A673 (cell line): ENCODE results near the gene AADACL3. TPM values are rescaled to one million over a fixed set of nuclear protein-coding genes. Genes with fewer than 3 reads are reported as not detected.

Source experiments
- BruUV-seq: library from RNA; stranded (reverse); fragments of 400-500 nt; replicated peaks from 2 replicates; lab custom pipeline; 2021; lab: Mats Ljungman, UMichigan
- CTCF ChIA-PET: fragments of 300-600 bp; sonication (Branson Sonifier 250); formaldehyde crosslinking; loops from one replicate; lab custom pipeline; 2022; ENCODE audit warnings: antibody characterized with exemption; lab: Charles Lee
- POLR2A ChIA-PET: fragments of 300-600 bp; sonication (Branson Sonifier 250); formaldehyde crosslinking; loops from one replicate; lab custom pipeline; 2022; ENCODE audit warnings: antibody characterized with exemption; ENCODE audit not compliant: low non-redundant PET; lab: Charles Lee
- DNase-seq: peaks from one replicate; pipeline ENCODE4 v3.0.0-alpha.2; 2015; ENCODE audit warnings: low spot score
- H3K27ac ChIP-seq: fragments of 200-600 bp; sonication (generic); 2 replicates; pipeline ENCODE4 v1.5.1; 2016; ENCODE audit warnings: mixed run types, low read depth, mild to moderate bottlenecking, mixed read lengths, antibody characterized with exemption, low read length; ENCODE audit not compliant: poor library complexity, severe bottlenecking
- H3K27me3 ChIP-seq: fragments of 200-600 bp; sonication (generic); replicated peaks from 2 replicates; pipeline ENCODE4 v1.6.1; 2017; ENCODE audit warnings: mixed run types, low read depth, mild to moderate bottlenecking, mixed read lengths, antibody characterized with exemption, low read length; ENCODE audit not compliant: insufficient read depth, poor library complexity
- H3K36me3 ChIP-seq: fragments of 200-600 bp; sonication (generic); 2 replicates; pipeline ENCODE4 v1.6.1; 2016; ENCODE audit warnings: mixed run types, mild to moderate bottlenecking, mixed read lengths, antibody characterized with exemption, low read length; ENCODE audit not compliant: insufficient read depth, poor library complexity, severe bottlenecking
- H3K4me1 ChIP-seq: fragments of 200-600 bp; sonication (generic); 2 replicates; pipeline ENCODE4 v1.6.1; 2017; ENCODE audit warnings: mixed run types, mild to moderate bottlenecking, mixed read lengths, antibody characterized with exemption, low read length; ENCODE audit not compliant: insufficient read depth, poor library complexity, severe bottlenecking
- H3K4me3 ChIP-seq: fragments of 200-600 bp; sonication (generic); 2 replicates; pipeline ENCODE4 v1.5.1; 2016; ENCODE audit warnings: low read depth, mixed run types, mild to moderate bottlenecking, mixed read lengths, low read length; ENCODE audit not compliant: poor library complexity, severe bottlenecking
- H3K9me3 ChIP-seq: fragments of 200-600 bp; sonication (generic); 2 replicates; pipeline ENCODE4 v1.6.1; 2016; ENCODE audit warnings: mixed run types, low read depth, mild to moderate bottlenecking, mixed read lengths, antibody characterized with exemption, low read length; ENCODE audit not compliant: poor library complexity, severe bottlenecking
- CTCF ChIP-seq: fragments of 300-800, 200-600 bp; sonication (generic); conservative IDR thresholded peaks from 2 replicates; pipeline ENCODE4 v1.5.1; 2017; ENCODE audit warnings: low read depth, mild to moderate bottlenecking, antibody characterized with exemption, low read length, moderate library complexity, mixed read lengths
- EZH2 ChIP-seq: fragments of 200-600 bp; sonication (generic); IDR thresholded peaks from 2 replicates; pipeline ENCODE4 v1.6.1; 2017; ENCODE audit warnings: borderline replicate concordance, low read depth, mild to moderate bottlenecking, mixed read lengths, antibody characterized with exemption, low read length; ENCODE audit not compliant: poor library complexity, severe bottlenecking
- intact Hi-C: fragments of 100-400 bp; cut with micrococcal nuclease; formaldehyde crosslinking; loops from one replicate; pipeline ENCODE4 v1.10.0; 2022; ENCODE audit not compliant: unreplicated experiment
- total RNA-seq: library from RNA; stranded (reverse); gene quantifications from 2 replicates; pipeline ENCODE4 v1.2.3, GENCODE V29; 2021

The AADACL3 gene
- total RNA-seq, 1 experiment from 2014 or later: not detected

DNA sequence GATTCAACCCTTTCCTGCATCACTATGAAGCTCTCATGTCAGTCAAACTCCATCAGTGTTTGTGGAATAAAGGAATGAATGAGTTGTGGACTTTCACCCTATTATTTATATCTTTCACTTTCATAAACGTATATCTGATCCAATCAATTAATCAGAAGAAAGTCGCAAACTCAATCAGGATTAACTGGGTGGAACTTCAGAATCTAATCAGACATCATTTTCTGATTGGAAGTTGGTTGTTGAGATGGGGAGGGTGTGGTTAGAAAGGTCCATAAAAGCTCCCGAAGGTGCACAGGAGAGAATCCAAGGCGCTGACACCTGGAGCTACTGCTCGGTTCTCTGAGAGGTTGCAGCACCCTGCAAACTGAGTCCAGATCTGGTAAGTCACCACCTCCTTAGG, 57.5 kb downstream of the AADACL3 start, which contains the start of gene PRAMEF12:
Gene PRAMEF12 (plus strand): TSS at position 301 of the 400 bp plus-strand sequence. CDS start 1,130 bp downstream, outside the sequence.
- Histone ChIP-seq H3K4me1 (no peaks in the 10 kb centered on the region), H3K27me3 (peaks cover 5% of the 10 kb centered on the region), H3K36me3 (no peaks in the 10 kb centered on the region), H3K9me3 (no peaks in the 10 kb centered on the region), H3K27ac (no peak within 1 kb of the TSS), H3K4me3 (no peak within 1 kb of the TSS)
- no TSS peak for BruUV-seq
- no peak for TF ChIP-seq CTCF
- CTCF ChIA-PET: no interaction called here
- intact Hi-C loops: no loop called here
- no peak for DNase-seq
- POLR2A ChIA-PET: no interaction called here

- Histone ChIP-seq H3K4me1 (no peaks in the 10 kb centered on the region), H3K9me3 (no peaks in the 10 kb centered on the region), H3K27me3 (peaks cover 5% of the 10 kb centered on the region), H3K4me3 (no peak overlapping the region), H3K27ac (no peak overlapping the region), H3K36me3 (no peaks in the 10 kb centered on the region)
- TF ChIP-seq CTCF (no peak), EZH2 (no peak)
- intact Hi-C loops: no loop called here
- BruUV-seq: no TSS peak
- ChIA-PET POLR2A (no interaction called here), CTCF (no interaction called here)
- no peak for DNase-seq
Measured at GRCh38 chr1:12774801-12775345, 59.0 kb downstream of the AADACL3 start.

DNA sequence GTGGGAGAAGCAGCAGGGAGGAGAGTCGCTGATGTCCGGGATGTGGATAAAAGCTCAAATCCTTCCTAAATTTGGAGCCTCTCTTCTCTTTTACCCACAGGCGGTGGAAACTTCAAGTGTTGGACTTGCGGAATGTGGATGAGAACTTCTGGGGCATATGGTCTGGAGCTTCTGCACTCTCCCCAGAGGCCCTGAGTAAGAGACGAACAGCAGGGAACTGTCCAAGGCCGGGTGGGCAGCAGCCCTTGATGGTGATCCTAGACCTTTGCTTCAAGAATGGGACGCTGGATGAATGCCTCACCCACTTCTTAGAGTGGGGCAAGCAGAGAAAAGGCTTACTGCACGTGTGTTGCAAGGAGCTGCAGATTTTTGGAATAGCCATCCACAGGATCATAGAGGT, 59.5 kb downstream of the AADACL3 start:
- TF ChIP-seq EZH2 (no peak), CTCF (no peak)
- ChIA-PET POLR2A (no interaction called here), CTCF (no interaction called here)
- DNase-seq: peak; percentile 0
- no peaks in the 10 kb centered on the region for H3K36me3 ChIP-seq
- H3K4me3 ChIP-seq: no peak overlapping the region
- intact Hi-C loops: no loop called here
- no TSS peak for BruUV-seq
- H3K27me3 ChIP-seq: peaks cover 5% of the 10 kb centered on the region
- no peaks in the 10 kb centered on the region for H3K9me3 ChIP-seq
- no peak overlapping the region for H3K27ac ChIP-seq
- H3K4me1 ChIP-seq: no peaks in the 10 kb centered on the region
